GM10248 (cell line): ENCODE results near the gene ZNF500.
"Not testable (repeated sequence)": the region's sequence is repeated elsewhere in the genome, so short reads cannot be mapped to it uniquely, and the experiment has no call there.

Source experiments
- CTCF ChIA-PET: fragments of 300-600 bp; sonication (Branson Sonifier 250); formaldehyde crosslinking; extraction: SDS; loops from one replicate; lab custom pipeline; 2021; ENCODE audit warnings: antibody characterized with exemption; lab: Yijun Ruan, JAX
- POLR2A ChIA-PET: fragments of 350-650 bp; sonication (Branson Sonifier 250); formaldehyde crosslinking; extraction: SDS; loops from one replicate; lab custom pipeline; 2020; ENCODE audit warnings: antibody characterized with exemption; lab: Yijun Ruan, JAX
- DNase-seq: peaks from one replicate; pipeline ENCODE4 v3.0.0; 2012; ENCODE audit errors: extremely low spot score
- TF ChIP-seq, protein P1 (sequence below): IDR thresholded peaks from 2 replicates; pipeline ENCODE4 v1.5.1; 2012; ENCODE audit warnings: mild to moderate bottlenecking, low read depth; ENCODE audit errors: extremely low read depth, missing control alignments, control extremely low read depth

Gene ZNF500

DNA sequence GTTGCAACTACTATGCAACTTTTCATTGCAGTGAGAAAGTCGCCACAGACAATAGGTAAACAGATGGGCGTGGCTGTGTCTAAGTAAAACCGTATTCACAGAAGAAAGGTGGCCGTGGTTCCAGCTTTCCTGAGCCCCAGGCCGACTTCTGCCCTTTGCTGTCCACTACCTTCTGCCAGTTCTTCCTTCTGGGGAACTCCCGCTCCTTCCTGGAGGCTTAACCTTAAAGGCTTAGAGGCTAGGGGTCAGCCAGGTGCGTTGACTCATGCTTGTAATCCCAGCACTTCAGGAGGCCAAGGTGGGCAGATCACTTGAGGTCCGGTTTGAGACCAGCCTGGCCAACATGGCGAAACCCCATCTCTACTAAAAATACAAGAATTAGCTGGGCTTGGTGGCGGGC is 23.3 kb upstream of the ZNF500 start:
- TF ChIP-seq, protein P1, sequence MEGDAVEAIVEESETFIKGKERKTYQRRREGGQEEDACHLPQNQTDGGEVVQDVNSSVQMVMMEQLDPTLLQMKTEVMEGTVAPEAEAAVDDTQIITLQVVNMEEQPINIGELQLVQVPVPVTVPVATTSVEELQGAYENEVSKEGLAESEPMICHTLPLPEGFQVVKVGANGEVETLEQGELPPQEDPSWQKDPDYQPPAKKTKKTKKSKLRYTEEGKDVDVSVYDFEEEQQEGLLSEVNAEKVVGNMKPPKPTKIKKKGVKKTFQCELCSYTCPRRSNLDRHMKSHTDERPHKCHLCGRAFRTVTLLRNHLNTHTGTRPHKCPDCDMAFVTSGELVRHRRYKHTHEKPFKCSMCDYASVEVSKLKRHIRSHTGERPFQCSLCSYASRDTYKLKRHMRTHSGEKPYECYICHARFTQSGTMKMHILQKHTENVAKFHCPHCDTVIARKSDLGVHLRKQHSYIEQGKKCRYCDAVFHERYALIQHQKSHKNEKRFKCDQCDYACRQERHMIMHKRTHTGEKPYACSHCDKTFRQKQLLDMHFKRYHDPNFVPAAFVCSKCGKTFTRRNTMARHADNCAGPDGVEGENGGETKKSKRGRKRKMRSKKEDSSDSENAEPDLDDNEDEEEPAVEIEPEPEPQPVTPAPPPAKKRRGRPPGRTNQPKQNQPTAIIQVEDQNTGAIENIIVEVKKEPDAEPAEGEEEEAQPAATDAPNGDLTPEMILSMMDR: no peak
- POLR2A ChIA-PET: no interaction called here
- CTCF ChIA-PET: no interaction called here
- no peak for DNase-seq

DNA sequence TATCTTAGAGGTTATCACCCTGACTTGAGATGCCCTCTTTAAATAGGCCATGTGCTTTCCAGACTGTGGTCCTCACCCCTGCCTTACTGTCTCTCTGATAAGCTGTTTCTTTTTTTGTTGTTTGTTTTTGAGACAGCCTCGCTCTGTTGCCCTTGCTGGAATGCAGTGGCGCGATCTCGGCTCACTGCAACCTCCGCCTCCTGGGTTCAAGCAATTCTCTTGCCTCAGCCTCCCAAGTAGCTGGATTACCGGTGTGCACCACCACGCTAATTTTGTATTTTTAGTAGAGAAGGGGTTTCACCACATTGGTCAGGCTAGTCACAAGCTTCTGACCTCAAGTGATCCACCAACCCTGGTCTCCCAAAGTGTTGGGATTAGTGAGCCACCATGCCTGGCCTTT is 21.9 kb upstream of the ZNF500 start:
- POLR2A ChIA-PET: no interaction called here
- no peak for DNase-seq
- TF ChIP-seq, protein P1: no peak
- CTCF ChIA-PET: interaction anchor here (0.9 kb wide), 1 partner anchor 65 kb away, joined by 3 read pairs; no protein-coding TSS in a partner anchor

DNA sequence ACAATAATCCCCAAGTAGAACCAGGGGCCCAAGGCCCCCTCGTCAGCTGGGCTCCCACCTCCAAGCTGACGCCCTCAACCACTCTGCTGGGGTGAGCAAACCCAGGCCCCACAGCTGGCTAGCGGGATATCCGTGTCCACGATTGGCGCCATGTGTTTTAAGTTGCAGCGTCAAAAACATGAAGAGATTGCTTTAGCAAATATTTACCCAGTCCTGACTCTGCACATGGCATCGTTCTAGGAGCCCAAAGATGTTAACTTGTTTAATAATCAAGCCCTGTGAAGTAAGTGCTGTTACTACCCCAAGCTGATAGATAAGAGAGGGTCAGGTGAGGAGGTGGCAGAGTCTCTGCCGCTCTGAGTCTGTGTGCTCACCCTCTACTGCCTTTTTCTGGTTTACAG is 21.5 kb upstream of the ZNF500 start:
- DNase-seq: no peak
- POLR2A ChIA-PET: interaction anchor here (0.6 kb wide), 1 partner anchor 74 kb away, joined by 8 read pairs; no protein-coding TSS in a partner anchor
- CTCF ChIA-PET: interaction anchor here (0.9 kb wide), 1 partner anchor 64 kb away, joined by 3 read pairs; no protein-coding TSS in a partner anchor
- TF ChIP-seq, protein P1: no peak

DNA sequence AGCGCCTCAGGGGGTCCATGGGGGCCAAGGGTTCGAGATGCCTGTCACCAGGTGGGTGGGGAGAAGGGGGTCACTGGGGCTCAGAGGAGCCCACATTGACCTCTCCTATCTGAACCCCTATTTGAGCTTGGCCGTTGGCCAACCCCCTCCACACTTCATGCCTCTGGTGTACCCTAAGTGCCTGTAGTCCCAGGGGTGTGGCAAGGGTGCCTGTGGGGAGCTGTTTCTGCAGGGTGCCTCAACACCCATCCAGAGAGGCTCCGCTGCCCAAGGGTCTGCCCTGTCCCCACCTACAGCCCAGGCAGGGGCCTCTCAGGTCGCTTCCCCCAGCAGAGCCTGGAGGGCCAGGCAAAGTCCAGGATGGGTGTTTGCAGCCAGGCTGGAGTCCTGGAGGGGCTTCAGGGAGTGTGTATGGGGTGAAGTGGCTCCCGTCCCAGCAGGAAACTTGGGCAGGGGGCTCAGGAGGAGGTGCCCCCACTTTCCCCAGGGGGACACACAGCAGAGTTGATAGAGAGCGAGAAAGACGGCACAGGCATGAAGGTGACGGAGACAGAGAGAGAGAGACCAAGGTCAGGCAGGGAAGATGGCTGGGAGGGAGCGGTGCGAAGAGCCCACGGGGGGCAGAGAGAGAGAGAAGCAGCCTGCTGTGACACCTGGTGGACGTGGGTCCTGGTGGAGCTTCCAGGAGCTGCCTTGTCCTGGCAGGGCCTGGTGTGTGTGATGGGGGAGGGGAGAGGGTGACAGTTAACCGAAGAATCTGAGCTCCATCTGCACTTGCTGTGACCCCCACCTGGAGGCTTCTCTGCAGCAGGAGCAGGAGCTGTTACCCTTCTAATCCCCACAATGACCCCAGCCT is 20.9 kb upstream of the ZNF500 start, which contains the start of gene SEPTIN12:
TSS of gene SEPTIN12 (minus strand) at position 719 of the 856 bp plus-strand sequence. CDS start at position 19, 700 bp downstream.
- CTCF ChIA-PET: interaction anchor here (0.9 to 1.1 kb wide), 2 partner anchors 9 to 64 kb away, joined by 3 read pairs; no protein-coding TSS in a partner anchor
- no peak for DNase-seq
- POLR2A ChIA-PET: interaction anchor here (0.6 kb wide), 1 partner anchor 73 kb away, joined by 8 read pairs; no protein-coding TSS in a partner anchor
- TF ChIP-seq, protein P1: no peak

DNA sequence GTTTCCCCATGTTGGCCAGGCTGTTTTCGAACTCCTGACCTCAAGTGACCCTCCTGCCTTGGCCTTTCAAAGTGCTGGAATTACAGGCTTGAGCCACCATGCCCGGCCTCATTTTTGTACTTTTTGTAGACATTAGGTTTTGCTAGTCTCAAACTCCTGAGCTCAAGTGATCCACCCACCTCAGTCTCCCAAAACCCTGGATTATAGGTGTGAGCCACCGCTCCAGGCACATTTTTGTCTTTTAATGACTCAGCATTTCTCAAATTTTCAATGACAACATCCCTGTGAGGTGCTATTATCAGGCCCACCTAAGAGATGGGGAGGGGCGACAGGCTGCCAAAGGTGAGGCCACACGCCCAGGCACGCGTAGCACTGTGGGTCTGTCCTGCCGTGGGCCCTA is 20.1 kb upstream of the ZNF500 start:
- TF ChIP-seq, protein P1: no peak
- CTCF ChIA-PET: interaction anchor here (1.1 kb wide), 1 partner anchor 10 kb away, joined by 3 read pairs; no protein-coding TSS in a partner anchor
- DNase-seq: no peak
- POLR2A ChIA-PET: no interaction called here

DNA sequence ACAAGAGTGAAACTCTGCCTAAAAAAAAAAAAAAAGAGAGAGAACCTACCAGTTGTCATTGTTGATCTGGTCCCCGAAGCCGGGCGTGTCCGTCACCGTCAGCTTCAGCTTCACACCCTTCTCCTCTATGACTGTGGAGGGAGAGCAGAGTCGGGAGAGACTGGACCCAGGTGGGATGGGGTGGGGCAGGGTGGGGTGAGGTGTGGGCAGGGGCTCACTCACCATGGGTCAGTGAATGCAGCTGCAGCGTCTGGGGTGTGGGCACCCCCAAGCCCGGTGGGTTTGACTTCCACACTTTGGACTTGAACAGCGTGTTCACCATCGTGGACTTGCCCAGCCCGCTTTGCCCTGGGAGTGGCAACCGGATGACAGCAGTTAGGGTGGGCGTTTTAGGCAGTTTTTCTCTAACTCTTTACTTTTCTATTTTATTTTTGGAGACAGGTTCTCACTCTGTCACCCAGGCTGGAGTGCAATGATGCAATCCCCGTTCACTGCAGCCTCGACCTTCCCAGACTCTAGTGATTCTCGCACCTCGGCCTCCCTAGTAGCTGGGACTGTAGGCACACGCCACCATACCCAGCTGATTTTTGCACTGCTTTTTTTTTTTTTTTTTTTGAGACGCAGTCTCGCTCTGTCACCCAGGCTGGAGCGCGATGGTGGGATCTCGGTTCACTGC is 18.9 kb upstream of the ZNF500 start:
- CTCF ChIA-PET: no interaction called here
- POLR2A ChIA-PET: interaction anchor here (0.6 kb wide), 1 partner anchor 12 kb away, joined by 3 read pairs; no protein-coding TSS in a partner anchor
- DNase-seq: no peak
- TF ChIP-seq, protein P1: no peak

DNA sequence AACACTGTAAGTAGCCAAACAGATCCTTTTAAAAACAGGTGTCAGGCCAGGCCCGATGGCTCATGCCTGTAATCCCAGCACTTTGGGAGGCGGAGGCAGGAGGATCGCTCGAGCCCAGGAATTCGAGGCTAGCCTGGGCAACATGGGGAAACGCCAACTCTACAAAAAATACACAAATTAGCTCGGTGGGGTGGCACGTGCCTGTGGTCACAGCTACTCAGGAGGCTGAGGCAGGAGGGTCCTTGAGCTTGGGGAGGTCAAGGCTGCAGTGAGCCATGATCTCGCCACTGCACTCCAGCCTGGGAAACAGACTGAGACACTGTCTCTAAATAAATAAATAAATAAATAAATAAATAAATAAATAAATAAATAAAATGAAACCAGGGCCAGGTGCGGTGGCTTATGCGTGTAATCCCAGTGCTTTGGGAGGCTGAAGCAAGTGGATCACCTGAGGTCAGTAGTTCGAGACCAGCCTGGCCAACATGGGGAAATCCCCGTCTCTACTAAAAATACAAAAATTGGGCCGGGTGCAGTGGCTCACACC is 17.6 kb upstream of the ZNF500 start:
- DNase-seq, POLR2A ChIA-PET, CTCF ChIA-PET: not testable (repeated sequence)
